ENCODE results near the gene TMPRSS6. TPM values are rescaled to one million over a fixed set of nuclear protein-coding genes. Genes with fewer than 3 reads are reported as not detected.

TMPRSS6 gene
- total and polyA plus RNA-seq, 2 of the 8 experiments (the other 6 are each of a cell fraction or from before 2014, with no cell fraction given) = 0.02 TPM; not detected in 1

DNA sequence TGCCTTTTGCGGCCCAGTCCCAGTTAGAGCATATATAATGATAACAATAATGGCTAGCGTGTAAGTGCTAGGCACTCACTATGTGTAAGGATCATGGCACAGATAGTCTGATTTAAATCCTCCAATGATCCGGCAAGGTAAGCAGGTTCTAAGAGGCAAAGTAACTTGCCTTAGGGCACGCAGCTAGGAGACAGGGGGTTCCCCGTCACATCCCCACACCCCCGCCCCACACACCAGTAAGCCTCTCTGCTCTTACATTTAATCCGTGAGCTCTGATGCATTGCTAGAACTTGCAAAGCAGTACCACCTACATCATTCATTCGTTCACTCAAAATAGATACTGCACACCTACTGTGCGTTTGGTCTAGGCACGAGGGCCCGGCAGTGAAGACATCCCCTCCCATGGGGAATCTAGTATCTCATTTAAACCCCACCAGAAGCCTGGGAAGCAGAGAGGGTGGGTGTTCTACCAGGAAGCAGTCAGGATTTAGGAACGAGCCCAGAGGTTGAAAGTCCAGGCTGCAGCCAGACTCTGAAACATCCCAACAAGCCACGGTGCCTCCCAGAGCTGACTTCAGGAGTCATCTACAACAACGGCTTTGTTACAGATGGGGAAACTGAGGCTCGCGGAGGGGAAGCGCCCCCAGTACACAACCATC, 20.6 kb downstream of the TMPRSS6 start:
- peaks cover 0 to 7% (median 0%) of the 10 kb centered on the region in 4 experiments; a peak in 2 of 7 replicates for H3K4me1 ChIP-seq (replicated peaks in 1 of 4; ENCODE audit: control insufficient read depth in 3 of 4, insufficient read depth in 4 of 4, low read length in 3 of 4)
- H3K27ac ChIP-seq (ENCODE audit: low read depth, low read length) = no peak overlapping the region
- TF ChIP-seq MAFK (IDR thresholded peaks at IDR 0.05; ENCODE audit: low read depth, low read length) = no peak
- no peak overlapping the region for H3K4ac ChIP-seq (replicated peaks; ENCODE audit: insufficient read length, low read depth, low read length)
- no peaks in the 10 kb centered on the region; the same call in 1 of the 2 replicates for H3K23me2 ChIP-seq (ENCODE audit: low read depth, low read length)
- no peak overlapping the region for H3K23ac ChIP-seq (ENCODE audit: insufficient read length)
- no peak overlapping the region for H2AK5ac ChIP-seq (ENCODE audit: low read depth, low read length)
- H4K91ac ChIP-seq (replicated peaks; ENCODE audit: insufficient read length, low read length) = no peak overlapping the region
- no peak for FAIRE-seq
- no peaks in the 10 kb centered on the region for H3K36me3 ChIP-seq (ENCODE audit: control insufficient read depth in 2 of 4, insufficient read depth in 4 of 4, low read length in 3 of 4)
- H2BK15ac ChIP-seq (ENCODE audit: low read length) = no peak overlapping the region
- H2AFZ ChIP-seq (ENCODE audit: low read length) = no peak overlapping the region
- no peak overlapping the region for H2BK5ac ChIP-seq (ENCODE audit: low read depth, low read length)
- H3K9ac ChIP-seq (replicated peaks in 1 of 4; ENCODE audit: extremely low read depth in 1 of 4, low read depth in 3 of 4, low read length in 3 of 4) = no peak overlapping the region
- no peak overlapping the region for H2BK12ac ChIP-seq (ENCODE audit: low read depth, low read length)
- CTCF ChIA-PET (ENCODE audit: partially characterized antibody) = interaction anchor here (1.0 to 4.8 kb wide), 5 partner anchors 10 to 77 kb away, joined by 3 to 24 read pairs (median 3); no protein-coding TSS in a partner anchor
- H4K5ac ChIP-seq (ENCODE audit: insufficient read length, low read depth, low read length) = no peak overlapping the region
- no peak overlapping the region for H3K18ac ChIP-seq (ENCODE audit: extremely low read depth, low read length)
- H2BK120ac ChIP-seq (replicated peaks; ENCODE audit: low read depth, low read length) = no peak overlapping the region
- no peaks in the 10 kb centered on the region for H4K20me1 ChIP-seq (replicated peaks in 1 of 2; ENCODE audit: control insufficient read depth in 1 of 2, insufficient read depth in 2 of 2, low read length in 2 of 2)
- no peaks in the 10 kb centered on the region for H3K79me1 ChIP-seq (ENCODE audit: low read depth, low read length)
- peaks cover 0 to 7% (median 1%) of the 10 kb centered on the region in 4 experiments; a peak in 3 of 7 replicates for H3K27me3 ChIP-seq (replicated peaks in 1 of 4; ENCODE audit: control insufficient read depth in 3 of 4, extremely low read depth in 1 of 4, insufficient read depth in 3 of 4, low read length in 3 of 4)
- no peak overlapping the region for H2BK20ac ChIP-seq (ENCODE audit: low read length)
- no peak for DNase-seq (ENCODE audit: low read depth in 1 of 2, low spot score in 2 of 2)
- POLR2A ChIA-PET (ENCODE audit: partially characterized antibody) = interaction anchor here (1.1 kb wide), 1 partner anchor 29 kb away, joined by 3 read pairs; no protein-coding TSS in a partner anchor
- no peak overlapping the region for H3K14ac ChIP-seq (ENCODE audit: insufficient read length)
- H3K56ac ChIP-seq (replicated peaks; ENCODE audit: insufficient read length, low read depth, low read length) = no peak overlapping the region
- H3K9me3 ChIP-seq (ENCODE audit: insufficient read depth in 2 of 2, low read depth in 1 of 2, low read length in 1 of 2) = no peaks in the 10 kb centered on the region
- H3K79me2 ChIP-seq (ENCODE audit: control insufficient read depth in 1 of 2, insufficient read depth in 2 of 2, low read length in 2 of 2) = no peaks in the 10 kb centered on the region
- no peak overlapping the region for H3K4me2 ChIP-seq (ENCODE audit: insufficient read depth in 1 of 2, low read depth in 2 of 2, low read length in 2 of 2)
- WGBS, 2 experiments (ENCODE audit: extremely low coverage in 1 of 2, insufficient coverage in 1 of 2, insufficient read length in 1 of 2, insufficient replicate concordance in 2 of 2, low coverage in 1 of 2, low lambda C conversion rate in 2 of 2, missing lambda C conversion rate in 1 of 2) = 91% methylated on average over 17 of the region's 17 CpGs; no CpG with 5 or more reads in 1 of the 2 experiments
- no peak overlapping the region for H3K4me3 ChIP-seq (ENCODE audit: extremely low read depth in 1 of 4, insufficient read depth in 2 of 4, low read depth in 3 of 4, low read length in 4 of 4)
- H4K8ac ChIP-seq (ENCODE audit: extremely low read depth, insufficient read depth, low read length) = no peak overlapping the region
